Right lobe of liver (tissue), 4 donors: ENCODE measurements around the gene CCDC28A.

Source experiments
- POLR2A ChIP-seq: fragments of 450-650 bp; IDR thresholded peaks from one replicate; pipeline ENCODE4 v1.6.1; 2017; ENCODE audit warnings: antibody characterized with exemption, mild to moderate bottlenecking
- TF ChIP-seq, protein P1 (sequence below), 4 donors: fragments of 200-600 bp in 3 of 4; fragments of 450-650 bp in 1 of 4; IDR thresholded peaks; one replicate each; pipeline versions ENCODE4 v1.5.1 to v1.8.0; 2016 to 2022; ENCODE audit warnings: antibody characterized with exemption in 4 of 4, mild to moderate bottlenecking in 2 of 4
- donor health status: DM: no; HTN: no; CAD: no.
- donor health status: DM: no; HTN: no; CAD: no.
- donor health status: DM: no; HTN: yes; CAD: no.

DNA sequence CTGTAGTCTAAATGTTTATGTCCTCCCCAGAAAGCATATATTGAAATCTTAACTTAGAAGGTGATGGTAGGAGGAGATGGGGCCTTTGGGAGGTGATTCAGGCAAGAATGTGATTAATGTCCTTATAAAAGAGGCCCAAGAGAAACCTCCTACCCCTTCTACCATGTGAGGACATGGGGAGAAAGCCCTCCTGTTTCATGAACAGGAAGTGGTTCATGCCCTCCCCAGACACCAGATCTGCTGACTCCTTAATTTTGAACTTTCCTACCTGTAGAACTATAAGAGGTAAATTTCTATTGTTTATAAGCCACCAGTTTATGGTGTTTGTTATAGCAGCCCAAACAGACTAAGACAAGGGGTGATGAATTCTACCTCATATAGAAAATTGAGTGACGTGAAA lies 13.6 kb downstream of the CCDC28A start:
- no peak for TF ChIP-seq POLR2A
- TF ChIP-seq, protein P1, sequence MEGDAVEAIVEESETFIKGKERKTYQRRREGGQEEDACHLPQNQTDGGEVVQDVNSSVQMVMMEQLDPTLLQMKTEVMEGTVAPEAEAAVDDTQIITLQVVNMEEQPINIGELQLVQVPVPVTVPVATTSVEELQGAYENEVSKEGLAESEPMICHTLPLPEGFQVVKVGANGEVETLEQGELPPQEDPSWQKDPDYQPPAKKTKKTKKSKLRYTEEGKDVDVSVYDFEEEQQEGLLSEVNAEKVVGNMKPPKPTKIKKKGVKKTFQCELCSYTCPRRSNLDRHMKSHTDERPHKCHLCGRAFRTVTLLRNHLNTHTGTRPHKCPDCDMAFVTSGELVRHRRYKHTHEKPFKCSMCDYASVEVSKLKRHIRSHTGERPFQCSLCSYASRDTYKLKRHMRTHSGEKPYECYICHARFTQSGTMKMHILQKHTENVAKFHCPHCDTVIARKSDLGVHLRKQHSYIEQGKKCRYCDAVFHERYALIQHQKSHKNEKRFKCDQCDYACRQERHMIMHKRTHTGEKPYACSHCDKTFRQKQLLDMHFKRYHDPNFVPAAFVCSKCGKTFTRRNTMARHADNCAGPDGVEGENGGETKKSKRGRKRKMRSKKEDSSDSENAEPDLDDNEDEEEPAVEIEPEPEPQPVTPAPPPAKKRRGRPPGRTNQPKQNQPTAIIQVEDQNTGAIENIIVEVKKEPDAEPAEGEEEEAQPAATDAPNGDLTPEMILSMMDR (IDR thresholded peaks at IDR 0.05) = no peak
